HCT116 (cell line): ENCODE measurements around the gene TCEAL4. TPM values are rescaled to one million over a fixed set of nuclear protein-coding genes. Genes with fewer than 3 reads are reported as not detected.

Experiments used
- ATAC-seq: fragments of 200-7000 bp; cut with Tn5 transposase; 2 replicates; pipeline ENCODE4 v1.9.1; 2020; ENCODE audit warnings: mild to moderate bottlenecking, moderate library complexity
- BruUV-seq: library from RNA; stranded (reverse); fragments of 400-500 nt; replicated peaks from 2 replicates; lab custom pipeline; 2021; lab: Mats Ljungman, UMichigan
- CTCF ChIA-PET: fragments of 300-600 bp; sonication (Branson Sonifier 250); formaldehyde crosslinking; loops from one replicate; lab custom pipeline; 2021; ENCODE audit warnings: antibody characterized with exemption; lab: Charles Lee
- POLR2A ChIA-PET: fragments of 300-600, 350-600 bp; sonication (Branson Sonifier 250); formaldehyde crosslinking; loops from one replicate; lab custom pipeline; 2021; ENCODE audit warnings: antibody characterized with exemption; lab: Charles Lee
- RAD21 ChIA-PET, 2 experiments: fragments of 300-600 bp; sonication (Branson Sonifier 250); formaldehyde crosslinking; loops; one replicate each; lab custom pipeline; 2023; ENCODE audit warnings: low total read pairs in 2 of 2; ENCODE audit not compliant: uncharacterized antibody in 2 of 2, unreplicated experiment in 2 of 2, low non-redundant PET in 1 of 2; lab: Charles Lee
- DNase-seq: peaks from one replicate; pipeline ENCODE4 v3.0.0-alpha.2; 2010; ENCODE audit warnings: low read depth, low spot score
- H2AFZ ChIP-seq: fragments of 200-600 bp; shearing (Covaris generic), sonication (generic); 2 replicates; pipeline ENCODE4 v1.6.1; 2017; ENCODE audit warnings: low read depth, mixed run types, mixed read lengths, antibody characterized with exemption, low read length; ENCODE audit not compliant: poor library complexity, severe bottlenecking
- H3K27ac ChIP-seq: 2 replicates; pipeline ENCODE4 v1.5.1; 2012; ENCODE audit warnings: low read depth, low read length
- H3K27me3 ChIP-seq: fragments of 200-600 bp; sonication (generic); 2 replicates; pipeline ENCODE4 v1.6.1; 2016; ENCODE audit warnings: mixed run types, low read length, mixed read lengths; ENCODE audit not compliant: insufficient read depth
- H3K36me3 ChIP-seq, 2 experiments: fragments of 200-500 bp in 1 of 2; fragments of 200-600 bp in 1 of 2; sonication (Bioruptor generic) in 1 of 2; sonication (generic) in 1 of 2; 2 replicates each; pipeline versions ENCODE4 v1.5.1 to v1.6.1; 2014 to 2016; ENCODE audit warnings: low read length in 2 of 2, inconsistent platforms in 1 of 2, mixed read lengths in 1 of 2, mixed run types in 1 of 2; ENCODE audit not compliant: insufficient read depth in 2 of 2, control insufficient read depth in 1 of 2
- H3K4me1 ChIP-seq, 2 experiments: fragments of 200-600 bp in 1 of 2; sonication (generic) in 1 of 2; 2 replicates each; pipeline versions ENCODE4 v1.5.1 to v1.6.1; 2012 to 2017; ENCODE audit warnings: low read length in 2 of 2, inconsistent platforms in 1 of 2, mild to moderate bottlenecking in 1 of 2, mixed read lengths in 1 of 2, mixed run types in 1 of 2, moderate library complexity in 1 of 2; ENCODE audit not compliant: insufficient read depth in 2 of 2, control insufficient read depth in 1 of 2
- H3K4me2 ChIP-seq: fragments of 200-600 bp; sonication (generic); 2 replicates; pipeline ENCODE4 v1.6.1; 2017; ENCODE audit warnings: mixed run types, low read length, mixed read lengths
- H3K4me3 ChIP-seq, 2 experiments: fragments of 200-600 bp in 1 of 2; sonication (generic) in 1 of 2; replicated peaks in 1 of 2; 2 replicates each; pipeline ENCODE4 v1.5.1; 2011 to 2016; ENCODE audit warnings: low read length in 2 of 2, control low read depth in 1 of 2, low read depth in 1 of 2, mild to moderate bottlenecking in 1 of 2, mixed read lengths in 1 of 2, mixed run types in 1 of 2
- H3K79me2 ChIP-seq: fragments of 200-600 bp; sonication (generic); 2 replicates; pipeline ENCODE4 v1.6.1; 2017; ENCODE audit warnings: mild to moderate bottlenecking, mixed run types, low read length, moderate library complexity, mixed read lengths; ENCODE audit not compliant: insufficient read depth
- H3K9ac ChIP-seq: fragments of 200-600 bp; sonication (generic); 2 replicates; pipeline ENCODE4 v1.6.1; 2016; ENCODE audit warnings: low read length, mixed read lengths
- H3K9me2 ChIP-seq: fragments of 200-600 bp; sonication (generic), shearing (Covaris generic); 2 replicates; pipeline ENCODE4 v1.6.1; 2017; ENCODE audit warnings: mixed run types, mild to moderate bottlenecking, moderate library complexity; ENCODE audit not compliant: insufficient read depth
- H3K9me3 ChIP-seq, 2 experiments: fragments of 200-500 bp in 1 of 2; fragments of 200-600 bp in 1 of 2; sonication (Bioruptor generic) in 1 of 2; sonication (generic) in 1 of 2; 2 replicates each; pipeline ENCODE4 v1.6.1; 2014 to 2017; ENCODE audit warnings: low read length in 2 of 2, mixed read lengths in 2 of 2, inconsistent platforms in 1 of 2, low read depth in 1 of 2, mild to moderate bottlenecking in 1 of 2, mixed run types in 1 of 2, moderate library complexity in 1 of 2; ENCODE audit not compliant: control insufficient read depth in 1 of 2, insufficient read depth in 1 of 2
- H4K20me1 ChIP-seq: fragments of 200-600 bp; sonication (generic), shearing (Covaris generic); 2 replicates; pipeline ENCODE4 v1.6.1; 2017; ENCODE audit warnings: mixed run types, mild to moderate bottlenecking, moderate library complexity; ENCODE audit not compliant: insufficient read depth
- CBX3 ChIP-seq: IDR thresholded peaks from 2 replicates; pipeline ENCODE4 v1.6.1; 2012; ENCODE audit warnings: low read depth
- ELF1 ChIP-seq: IDR thresholded peaks from 2 replicates; pipeline ENCODE4 v1.6.1; 2012; ENCODE audit warnings: low read depth, borderline replicate concordance
- FOSL1 ChIP-seq: IDR thresholded peaks from 2 replicates; pipeline ENCODE4 v1.6.1; 2012; ENCODE audit warnings: low read depth
- JUND ChIP-seq: IDR thresholded peaks from 2 replicates; pipeline ENCODE4 v1.6.1; 2012
- POLR2A ChIP-seq: IDR thresholded peaks from 2 replicates; pipeline ENCODE4 v1.7.0; 2011; ENCODE audit warnings: borderline replicate concordance; ENCODE audit not compliant: insufficient read depth, insufficient read length; ENCODE audit errors: extremely low read depth
- RAD21 ChIP-seq: IDR thresholded peaks from 2 replicates; pipeline ENCODE4 v1.6.1; 2012; ENCODE audit warnings: low read depth, mild to moderate bottlenecking
- SIN3A ChIP-seq: IDR thresholded peaks from 2 replicates; pipeline ENCODE4 v1.6.1; 2012; ENCODE audit warnings: low read depth
- SP1 ChIP-seq: IDR thresholded peaks from 2 replicates; pipeline ENCODE4 v1.6.1; 2012; ENCODE audit warnings: low read depth
- SRF ChIP-seq: IDR thresholded peaks from 2 replicates; pipeline ENCODE4 v1.6.1; 2012; ENCODE audit warnings: low read depth
- TCF7L2 ChIP-seq: IDR thresholded peaks from 2 replicates; pipeline ENCODE4 v1.7.0; 2011; ENCODE audit warnings: borderline replicate concordance, inconsistent platforms; ENCODE audit not compliant: insufficient read depth, insufficient read length; ENCODE audit errors: extremely low read depth
- YY1 ChIP-seq: IDR thresholded peaks from 2 replicates; pipeline ENCODE4 v1.6.1; 2011; ENCODE audit warnings: low read length, low read depth, moderate library complexity, mild to moderate bottlenecking; ENCODE audit not compliant: insufficient replicate concordance; ENCODE audit errors: extremely low read depth
- ZFX ChIP-seq: fragments of 450-650 bp; IDR thresholded peaks from 2 replicates; pipeline ENCODE4 v1.6.1; 2017
- ZNF274 ChIP-seq: fragments of 200-500 bp; sonication (Bioruptor generic); IDR thresholded peaks from 2 replicates; pipeline ENCODE4 v1.6.1; 2014; ENCODE audit warnings: mild to moderate bottlenecking, low read depth, low read length, inconsistent platforms
- intact Hi-C: fragments of 100-400 bp; cut with micrococcal nuclease; formaldehyde crosslinking; loops from 2 replicates; pipeline ENCODE4 v1.10.0; 2022
- total RNA-seq: library from RNA; stranded (reverse); gene quantifications from one replicate; pipeline ENCODE4 v1.2.1, GENCODE V29; 2021; ENCODE audit not compliant: unreplicated experiment
- TF ChIP-seq, protein P1 (sequence below): IDR thresholded peaks from 2 replicates; pipeline ENCODE4 v1.6.1; 2011; ENCODE audit warnings: mild to moderate bottlenecking, low read length, moderate library complexity; ENCODE audit not compliant: insufficient replicate concordance; ENCODE audit errors: extremely low read depth
- TF ChIP-seq, protein P2 (sequence below): IDR thresholded peaks from 2 replicates; pipeline ENCODE4 v1.6.1; 2012
- TF ChIP-seq, protein P3 (sequence below), 3 experiments: fragments of 200-600 bp in 1 of 3; sonication (generic) in 1 of 3; IDR thresholded peaks in 2 of 3; conservative IDR thresholded peaks in 1 of 3; 2 replicates each; pipeline ENCODE4 v1.5.1; 2012 to 2017; ENCODE audit warnings: low read depth in 2 of 3, low read length in 2 of 3, antibody characterized with exemption in 1 of 3, borderline replicate concordance in 1 of 3, control low read depth in 1 of 3, mild to moderate bottlenecking in 1 of 3, mixed read lengths in 1 of 3, mixed run types in 1 of 3, moderate library complexity in 1 of 3; ENCODE audit not compliant: insufficient read depth in 1 of 3
- TF ChIP-seq, protein P4 (sequence below): IDR thresholded peaks from 2 replicates; pipeline ENCODE4 v1.6.1; 2012; ENCODE audit warnings: low read depth
- TF ChIP-seq, protein P5 (sequence below): IDR thresholded peaks from 2 replicates; pipeline ENCODE4 v1.6.1; 2012

TCEAL4 gene
- total RNA-seq, 1 experiment from 2014 or later, result 23.5 TPM

DNA sequence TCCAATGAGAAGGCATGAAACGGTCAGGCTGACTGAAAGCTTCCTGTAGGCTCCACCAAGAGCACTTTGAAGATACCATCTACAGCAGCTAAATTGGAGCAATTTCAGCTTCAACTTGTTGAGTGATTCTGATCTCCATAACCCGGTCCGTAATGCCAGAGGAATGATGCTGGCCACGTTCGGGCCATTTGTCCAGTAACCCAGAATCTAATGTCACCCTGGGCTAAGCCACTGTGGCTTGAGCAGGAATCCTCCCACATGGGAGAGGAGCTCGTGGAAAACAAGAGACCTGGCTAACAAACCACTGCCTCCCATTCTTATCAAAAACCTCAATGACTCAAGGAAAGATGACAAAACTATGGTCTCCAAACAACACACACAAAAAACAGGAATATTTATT, 14.2 kb upstream of the TCEAL4 start:
- H3K4me1 ChIP-seq, result no peaks in the 10 kb centered on the region
- no peak overlapping the region for H3K27ac ChIP-seq
- ATAC-seq (no peak), DNase-seq (no peak)
- H2AFZ ChIP-seq, result no peak overlapping the region
- no peak for TF ChIP-seq SIN3A
- TF ChIP-seq, protein P1, sequence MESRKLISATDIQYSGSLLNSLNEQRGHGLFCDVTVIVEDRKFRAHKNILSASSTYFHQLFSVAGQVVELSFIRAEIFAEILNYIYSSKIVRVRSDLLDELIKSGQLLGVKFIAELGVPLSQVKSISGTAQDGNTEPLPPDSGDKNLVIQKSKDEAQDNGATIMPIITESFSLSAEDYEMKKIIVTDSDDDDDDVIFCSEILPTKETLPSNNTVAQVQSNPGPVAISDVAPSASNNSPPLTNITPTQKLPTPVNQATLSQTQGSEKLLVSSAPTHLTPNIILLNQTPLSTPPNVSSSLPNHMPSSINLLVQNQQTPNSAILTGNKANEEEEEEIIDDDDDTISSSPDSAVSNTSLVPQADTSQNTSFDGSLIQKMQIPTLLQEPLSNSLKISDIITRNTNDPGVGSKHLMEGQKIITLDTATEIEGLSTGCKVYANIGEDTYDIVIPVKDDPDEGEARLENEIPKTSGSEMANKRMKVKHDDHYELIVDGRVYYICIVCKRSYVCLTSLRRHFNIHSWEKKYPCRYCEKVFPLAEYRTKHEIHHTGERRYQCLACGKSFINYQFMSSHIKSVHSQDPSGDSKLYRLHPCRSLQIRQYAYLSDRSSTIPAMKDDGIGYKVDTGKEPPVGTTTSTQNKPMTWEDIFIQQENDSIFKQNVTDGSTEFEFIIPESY, result no peak
- no peak for TF ChIP-seq TCF7L2
- TF ChIP-seq, protein P2, sequence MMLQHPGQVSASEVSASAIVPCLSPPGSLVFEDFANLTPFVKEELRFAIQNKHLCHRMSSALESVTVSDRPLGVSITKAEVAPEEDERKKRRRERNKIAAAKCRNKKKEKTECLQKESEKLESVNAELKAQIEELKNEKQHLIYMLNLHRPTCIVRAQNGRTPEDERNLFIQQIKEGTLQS, result no peak
- TF ChIP-seq, protein P3, sequence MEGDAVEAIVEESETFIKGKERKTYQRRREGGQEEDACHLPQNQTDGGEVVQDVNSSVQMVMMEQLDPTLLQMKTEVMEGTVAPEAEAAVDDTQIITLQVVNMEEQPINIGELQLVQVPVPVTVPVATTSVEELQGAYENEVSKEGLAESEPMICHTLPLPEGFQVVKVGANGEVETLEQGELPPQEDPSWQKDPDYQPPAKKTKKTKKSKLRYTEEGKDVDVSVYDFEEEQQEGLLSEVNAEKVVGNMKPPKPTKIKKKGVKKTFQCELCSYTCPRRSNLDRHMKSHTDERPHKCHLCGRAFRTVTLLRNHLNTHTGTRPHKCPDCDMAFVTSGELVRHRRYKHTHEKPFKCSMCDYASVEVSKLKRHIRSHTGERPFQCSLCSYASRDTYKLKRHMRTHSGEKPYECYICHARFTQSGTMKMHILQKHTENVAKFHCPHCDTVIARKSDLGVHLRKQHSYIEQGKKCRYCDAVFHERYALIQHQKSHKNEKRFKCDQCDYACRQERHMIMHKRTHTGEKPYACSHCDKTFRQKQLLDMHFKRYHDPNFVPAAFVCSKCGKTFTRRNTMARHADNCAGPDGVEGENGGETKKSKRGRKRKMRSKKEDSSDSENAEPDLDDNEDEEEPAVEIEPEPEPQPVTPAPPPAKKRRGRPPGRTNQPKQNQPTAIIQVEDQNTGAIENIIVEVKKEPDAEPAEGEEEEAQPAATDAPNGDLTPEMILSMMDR (IDR thresholded peaks at IDR 0.05 in 2 of 3, conservative IDR thresholded peaks at IDR 0.05 in 1 of 3; ENCODE audit: borderline replicate concordance in 1 of 3, insufficient read depth in 1 of 3, low read depth in 2 of 3, low read length in 2 of 3), result no peak
- no peak for TF ChIP-seq SRF
- no peak for TF ChIP-seq RAD21
- TF ChIP-seq, protein P4, sequence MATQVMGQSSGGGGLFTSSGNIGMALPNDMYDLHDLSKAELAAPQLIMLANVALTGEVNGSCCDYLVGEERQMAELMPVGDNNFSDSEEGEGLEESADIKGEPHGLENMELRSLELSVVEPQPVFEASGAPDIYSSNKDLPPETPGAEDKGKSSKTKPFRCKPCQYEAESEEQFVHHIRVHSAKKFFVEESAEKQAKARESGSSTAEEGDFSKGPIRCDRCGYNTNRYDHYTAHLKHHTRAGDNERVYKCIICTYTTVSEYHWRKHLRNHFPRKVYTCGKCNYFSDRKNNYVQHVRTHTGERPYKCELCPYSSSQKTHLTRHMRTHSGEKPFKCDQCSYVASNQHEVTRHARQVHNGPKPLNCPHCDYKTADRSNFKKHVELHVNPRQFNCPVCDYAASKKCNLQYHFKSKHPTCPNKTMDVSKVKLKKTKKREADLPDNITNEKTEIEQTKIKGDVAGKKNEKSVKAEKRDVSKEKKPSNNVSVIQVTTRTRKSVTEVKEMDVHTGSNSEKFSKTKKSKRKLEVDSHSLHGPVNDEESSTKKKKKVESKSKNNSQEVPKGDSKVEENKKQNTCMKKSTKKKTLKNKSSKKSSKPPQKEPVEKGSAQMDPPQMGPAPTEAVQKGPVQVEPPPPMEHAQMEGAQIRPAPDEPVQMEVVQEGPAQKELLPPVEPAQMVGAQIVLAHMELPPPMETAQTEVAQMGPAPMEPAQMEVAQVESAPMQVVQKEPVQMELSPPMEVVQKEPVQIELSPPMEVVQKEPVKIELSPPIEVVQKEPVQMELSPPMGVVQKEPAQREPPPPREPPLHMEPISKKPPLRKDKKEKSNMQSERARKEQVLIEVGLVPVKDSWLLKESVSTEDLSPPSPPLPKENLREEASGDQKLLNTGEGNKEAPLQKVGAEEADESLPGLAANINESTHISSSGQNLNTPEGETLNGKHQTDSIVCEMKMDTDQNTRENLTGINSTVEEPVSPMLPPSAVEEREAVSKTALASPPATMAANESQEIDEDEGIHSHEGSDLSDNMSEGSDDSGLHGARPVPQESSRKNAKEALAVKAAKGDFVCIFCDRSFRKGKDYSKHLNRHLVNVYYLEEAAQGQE, result no peak
- TF ChIP-seq POLR2A, result no peak
- no peak for TF ChIP-seq CBX3
- TF ChIP-seq, protein P5, sequence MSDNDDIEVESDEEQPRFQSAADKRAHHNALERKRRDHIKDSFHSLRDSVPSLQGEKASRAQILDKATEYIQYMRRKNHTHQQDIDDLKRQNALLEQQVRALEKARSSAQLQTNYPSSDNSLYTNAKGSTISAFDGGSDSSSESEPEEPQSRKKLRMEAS, result no peak
- no peak for TF ChIP-seq ZFX
- no peak for TF ChIP-seq YY1
- no peak for TF ChIP-seq SP1
- TF ChIP-seq JUND, result no peak
- no peak for TF ChIP-seq FOSL1
- no peak for TF ChIP-seq ZNF274
- TF ChIP-seq ELF1, result no peak
- no peaks in the 10 kb centered on the region for H3K36me3 ChIP-seq
- no peak overlapping the region for H3K4me3 ChIP-seq
- ChIA-PET POLR2A (no interaction called here), RAD21 (no interaction called here), CTCF (no interaction called here)
- no peaks in the 10 kb centered on the region for H3K9me3 ChIP-seq
- H3K9ac ChIP-seq, result no peak overlapping the region
- H3K79me2 ChIP-seq, result no peaks in the 10 kb centered on the region
- no peaks in the 10 kb centered on the region for H4K20me1 ChIP-seq
- no peaks in the 10 kb centered on the region for H3K27me3 ChIP-seq
- H3K4me2 ChIP-seq, result no peak overlapping the region
- intact Hi-C loops, result no loop called here
- BruUV-seq, result no TSS peak
- no peaks in the 10 kb centered on the region for H3K9me2 ChIP-seq
